Suppressor macrophage (primary cell): ENCODE results near the gene EHBP1.
"Not testable (repeated sequence)": the region's sequence is repeated elsewhere in the genome, so short reads cannot be mapped to it uniquely, and the experiment has no call there.

Experiments used
- DNase-seq, 4 experiments: peaks; one replicate each; pipeline ENCODE4 v3.0.0-alpha.2; 2020 to 2022

The EHBP1 gene

GRCh38 chr2:62705859-62706720, 577 bp downstream of the EHBP1 start:
- peak; percentile 24 to 59 (median 47) for DNase-seq

DNA sequence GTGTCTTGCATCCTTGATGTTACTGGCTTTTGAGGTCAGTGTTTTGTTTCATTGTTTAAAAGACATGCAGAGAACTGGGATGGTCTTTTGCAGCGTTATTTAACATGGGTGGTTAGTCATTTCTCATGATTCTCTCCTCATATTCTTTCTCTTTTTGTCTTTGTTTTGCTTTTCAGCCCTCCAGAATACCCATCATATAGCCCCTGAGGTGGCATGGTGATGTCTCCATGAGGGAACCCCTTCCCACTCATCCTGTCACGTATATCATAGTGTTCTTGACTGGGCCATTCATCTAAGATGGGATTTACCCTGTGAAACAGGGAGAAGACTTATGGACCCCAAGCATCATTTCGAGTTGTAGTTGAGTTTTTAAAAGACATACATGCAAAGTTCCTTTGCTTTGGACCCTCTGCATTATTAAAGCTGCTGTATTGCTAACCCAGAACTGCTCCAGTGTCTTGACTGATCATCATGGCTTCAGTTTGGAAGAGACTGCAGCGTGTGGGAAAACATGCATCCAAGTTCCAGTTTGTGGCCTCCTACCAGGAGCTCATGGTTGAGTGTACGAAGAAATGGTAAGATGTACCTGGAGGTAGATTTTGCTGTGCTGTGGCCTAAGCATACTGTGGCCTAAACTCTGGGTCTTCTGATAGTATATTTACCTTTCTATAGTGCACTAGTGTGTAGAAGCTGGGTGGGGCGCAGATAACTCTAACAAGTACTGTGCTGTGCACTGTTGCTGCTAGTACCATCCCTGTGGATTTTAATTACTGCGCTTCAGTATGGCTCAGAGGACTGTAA, 1.4 kb downstream of the EHBP1 start:
- DNase-seq = no peak

GRCh38 chr2:62708751-62709150, 3.2 kb downstream of the EHBP1 start:
- DNase-seq = no peak

GRCh38 chr2:62711832-62712494, 6.5 kb downstream of the EHBP1 start:
- DNase-seq = no peak

DNA sequence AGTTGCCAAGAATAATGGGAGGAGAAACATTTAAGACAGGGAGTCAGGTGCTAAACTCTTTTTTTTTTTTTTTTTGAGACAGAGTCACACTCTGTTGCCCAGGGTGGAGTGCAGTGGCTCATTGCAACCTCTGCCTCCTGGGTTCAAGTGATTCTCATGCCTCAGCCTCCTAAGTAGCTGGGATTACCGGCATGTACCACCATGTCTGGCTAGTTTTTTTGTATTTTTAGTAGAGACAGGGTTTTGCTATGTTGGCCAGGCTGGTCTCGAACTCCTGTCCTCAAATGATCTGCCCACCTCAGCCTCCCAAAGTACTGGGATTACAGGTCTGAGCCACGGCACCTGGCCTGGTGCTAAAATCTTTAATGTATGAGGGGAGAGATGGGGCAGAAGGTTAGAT, 7.7 kb downstream of the EHBP1 start:
- not testable (repeated sequence) for DNase-seq

- no peak for DNase-seq
These were observed 8.3 kb downstream of the EHBP1 start for GRCh38 chr2:62713837-62714236.

DNA sequence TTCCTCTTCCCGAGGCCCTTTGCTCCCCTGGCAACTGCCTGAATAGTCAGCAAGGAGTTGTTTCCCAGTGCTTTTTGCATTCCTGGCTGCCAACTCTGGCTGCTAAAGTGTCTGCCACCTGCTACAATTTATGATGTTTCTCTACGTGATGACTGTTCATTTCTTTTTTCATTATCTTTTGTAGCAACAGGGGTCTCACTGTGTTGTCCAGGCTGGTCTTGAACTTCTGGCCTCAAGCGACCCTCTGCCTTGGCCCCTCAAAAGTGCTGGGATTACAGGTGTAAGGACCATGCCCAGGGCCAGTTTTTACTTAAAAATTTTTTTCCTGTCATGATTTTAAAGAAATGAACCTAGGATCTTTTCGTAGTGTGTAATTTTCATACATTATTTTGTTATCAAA, 11.3 kb downstream of the EHBP1 start:
- DNase-seq = no peak

- DNase-seq = no peak
These were observed 12.1 kb downstream of the EHBP1 start for GRCh38 chr2:62717503-62718081.

- no peak for DNase-seq
These were observed 12.8 kb downstream of the EHBP1 start for GRCh38 chr2:62718225-62718822.

- DNase-seq = no peak
These were observed 14.2 kb downstream of the EHBP1 start for GRCh38 chr2:62719757-62720156.

GRCh38 chr2:62722679-62723078, 17.2 kb downstream of the EHBP1 start:
- DNase-seq = no peak

DNA sequence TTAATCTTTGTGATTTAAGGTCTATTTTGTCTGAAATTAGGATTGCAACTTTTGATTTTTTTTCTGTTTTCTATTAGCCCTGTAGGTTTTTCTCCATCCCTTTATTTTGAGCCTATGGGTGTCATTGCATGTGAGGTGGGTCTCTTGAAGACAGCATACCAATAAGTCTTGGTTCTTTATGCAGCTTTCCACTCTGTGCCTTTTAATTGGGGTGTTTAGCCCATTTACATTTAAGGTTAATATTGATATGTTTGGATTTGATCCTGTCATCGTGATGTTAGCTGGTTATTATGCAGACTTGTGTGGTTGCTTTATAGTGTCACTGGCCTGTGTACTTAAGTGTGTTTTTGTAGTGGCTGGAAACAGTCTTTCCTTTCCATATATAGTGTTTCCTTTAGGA, 17.7 kb downstream of the EHBP1 start:
- DNase-seq = no peak

DNA sequence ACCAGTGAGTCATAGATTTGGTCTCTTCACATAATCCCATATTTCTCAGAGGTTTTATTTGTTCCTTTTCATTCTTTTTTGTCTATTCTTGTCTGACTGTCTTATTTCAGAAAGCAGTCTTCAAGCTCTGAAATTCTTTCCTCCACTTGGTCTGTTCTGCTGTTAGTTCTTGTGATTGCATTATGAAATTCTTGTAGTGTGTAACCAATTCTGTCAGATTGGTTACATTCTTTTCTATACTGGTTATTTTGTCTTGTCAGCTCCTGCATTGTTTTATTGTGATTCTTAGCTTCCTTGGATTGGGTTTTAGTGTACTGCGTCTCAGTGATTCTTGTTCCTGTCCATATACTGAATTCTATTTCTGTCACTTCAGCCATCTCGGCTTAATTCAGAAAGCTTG, 18.6 kb downstream of the EHBP1 start:
- no peak for DNase-seq

GRCh38 chr2:62724886-62725711, 19.6 kb downstream of the EHBP1 start:
- DNase-seq = peak in 2 of 4 experiments; percentile 12 to 29

DNA sequence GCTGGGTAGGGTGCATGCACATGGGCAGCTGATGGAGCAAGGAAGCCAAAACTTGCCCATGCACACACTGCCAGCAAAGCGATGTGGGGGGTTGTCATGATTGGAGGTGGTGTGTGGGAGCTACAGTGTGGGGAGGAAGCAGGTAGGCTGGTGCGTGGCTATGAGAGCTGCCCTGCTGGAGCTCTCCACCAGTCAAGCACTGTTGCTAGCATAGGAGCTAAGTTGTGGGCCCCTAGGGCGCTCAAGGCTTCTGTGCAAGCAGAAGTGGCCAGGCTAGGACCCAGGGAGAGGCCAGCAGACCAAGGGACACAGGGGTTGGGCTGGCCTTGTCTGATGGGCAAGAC, 20.2 kb downstream of the EHBP1 start:
- no peak for DNase-seq

- no peak for DNase-seq
These were observed 21.9 kb downstream of the EHBP1 start for GRCh38 chr2:62727259-62727867.

DNA sequence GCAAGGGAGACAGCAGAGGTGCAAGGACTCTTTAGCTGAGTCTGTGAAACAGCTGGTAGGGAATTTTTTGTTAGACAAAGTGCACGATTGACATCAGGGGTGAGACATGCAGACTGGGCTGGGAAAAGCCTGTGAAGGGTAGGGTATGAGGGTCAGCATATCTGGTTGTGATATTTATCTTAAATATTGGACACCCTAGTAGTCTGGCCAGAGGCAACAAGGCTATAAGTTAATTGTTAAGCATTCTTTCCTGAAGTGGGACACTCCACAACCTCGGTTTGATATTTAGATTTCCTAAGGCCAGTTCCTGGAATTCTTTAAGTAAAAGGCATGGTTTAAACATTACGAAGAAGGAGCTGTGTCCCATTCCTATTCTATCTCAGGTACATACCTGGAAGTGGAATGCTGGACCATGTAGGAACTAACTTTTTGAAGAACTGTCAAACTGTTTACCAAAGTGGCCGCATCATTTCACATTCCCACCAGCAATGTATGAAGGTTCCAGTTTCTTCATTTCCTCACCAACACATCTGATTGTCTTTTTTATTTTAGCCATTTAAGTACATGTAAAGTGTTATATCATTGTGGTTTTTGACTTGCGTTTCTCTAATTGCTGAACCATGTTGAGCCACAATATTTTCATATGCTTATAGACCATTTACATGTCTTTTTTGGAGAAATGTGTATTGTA, 22.5 kb downstream of the EHBP1 start:
- no peak for DNase-seq

GRCh38 chr2:62731275-62731674, 25.8 kb downstream of the EHBP1 start:
- no peak for DNase-seq

DNA sequence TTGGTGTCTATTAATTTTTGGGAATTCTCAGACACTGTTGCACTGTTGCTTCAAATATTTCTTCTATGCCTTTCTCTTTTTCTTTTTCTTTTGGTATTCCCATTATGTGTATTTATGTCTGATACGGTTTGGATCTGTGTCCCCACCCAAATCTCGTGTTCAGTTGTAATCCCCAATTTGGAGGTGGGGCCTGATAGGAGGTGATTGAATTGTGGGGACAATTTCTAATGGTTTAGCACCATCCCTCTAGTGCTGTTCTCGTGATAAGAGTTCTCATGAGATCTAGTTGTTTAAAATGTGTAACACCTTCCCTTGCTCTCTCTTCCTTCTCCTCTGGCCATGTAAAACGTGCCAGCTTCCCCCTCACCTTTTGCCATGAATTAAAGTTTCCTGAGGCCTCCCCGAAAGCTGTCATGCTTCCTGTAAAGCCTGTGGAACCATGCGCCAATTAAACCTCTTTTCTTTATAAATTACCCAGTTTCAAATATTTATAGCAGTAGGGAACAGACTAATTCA, 26.8 kb downstream of the EHBP1 start:
- DNase-seq = no peak

- DNase-seq = no peak
These were observed 28.0 kb downstream of the EHBP1 start for GRCh38 chr2:62733546-62733945.
